Chondrocyte (in vitro differentiated cells): Measurements from ENCODE around the gene AP3B2. TPM values are rescaled to one million over a fixed set of nuclear protein-coding genes. Genes with fewer than 3 reads are reported as not detected.

Experiments used
- DNase-seq: peaks from one replicate; pipeline ENCODE4 v3.0.0; 2021; ENCODE audit warnings: mixed read lengths, low spot score
- H3K27ac Mint-ChIP-seq: one replicate; pipeline ENCODE4 v1.8.0; 2021; ENCODE audit warnings: mild to moderate bottlenecking, moderate library complexity, mixed read lengths; ENCODE audit not compliant: unreplicated experiment
- H3K27me3 Mint-ChIP-seq: 2 replicates; pipeline ENCODE4 v1.8.0; 2021; ENCODE audit warnings: low read depth, mixed read lengths
- H3K36me3 Mint-ChIP-seq: 2 replicates; pipeline ENCODE4 v1.8.0; 2021; ENCODE audit warnings: low read depth, mixed read lengths
- H3K4me1 Mint-ChIP-seq: 2 replicates; pipeline ENCODE4 v1.8.0; 2021; ENCODE audit warnings: low read depth, mild to moderate bottlenecking, mixed read lengths
- H3K4me3 Mint-ChIP-seq: one replicate; pipeline ENCODE4 v1.8.0; 2021; ENCODE audit warnings: mild to moderate bottlenecking, moderate library complexity, mixed read lengths; ENCODE audit not compliant: unreplicated experiment
- H3K9me3 Mint-ChIP-seq: 2 replicates; pipeline ENCODE4 v1.8.0; 2021; ENCODE audit warnings: low read depth, mixed read lengths
- total RNA-seq: library from RNA; stranded (reverse); gene quantifications from 3 replicates; pipeline ENCODE4 v1.2.1, GENCODE V29; 2021
- TF ChIP-seq, protein P1 (sequence below): fragments of 200-600 bp; sonication (generic); IDR thresholded peaks from 2 replicates; pipeline ENCODE4 v1.5.0; 2021; ENCODE audit warnings: antibody characterized with exemption, mild to moderate bottlenecking, moderate library complexity

AP3B2 gene
- total RNA-seq, 1 donor from 2014 or later, result 0.80 TPM

- no peaks in the 10 kb centered on the region for H3K9me3 Mint-ChIP-seq
- peaks cover 3% of the 10 kb centered on the region for H3K4me1 Mint-ChIP-seq
- H3K27ac Mint-ChIP-seq, result no peak overlapping the region
- no peak for DNase-seq
- no peaks in the 10 kb centered on the region for H3K36me3 Mint-ChIP-seq
- H3K27me3 Mint-ChIP-seq, result peaks cover 73% of the 10 kb centered on the region
- TF ChIP-seq, protein P1, sequence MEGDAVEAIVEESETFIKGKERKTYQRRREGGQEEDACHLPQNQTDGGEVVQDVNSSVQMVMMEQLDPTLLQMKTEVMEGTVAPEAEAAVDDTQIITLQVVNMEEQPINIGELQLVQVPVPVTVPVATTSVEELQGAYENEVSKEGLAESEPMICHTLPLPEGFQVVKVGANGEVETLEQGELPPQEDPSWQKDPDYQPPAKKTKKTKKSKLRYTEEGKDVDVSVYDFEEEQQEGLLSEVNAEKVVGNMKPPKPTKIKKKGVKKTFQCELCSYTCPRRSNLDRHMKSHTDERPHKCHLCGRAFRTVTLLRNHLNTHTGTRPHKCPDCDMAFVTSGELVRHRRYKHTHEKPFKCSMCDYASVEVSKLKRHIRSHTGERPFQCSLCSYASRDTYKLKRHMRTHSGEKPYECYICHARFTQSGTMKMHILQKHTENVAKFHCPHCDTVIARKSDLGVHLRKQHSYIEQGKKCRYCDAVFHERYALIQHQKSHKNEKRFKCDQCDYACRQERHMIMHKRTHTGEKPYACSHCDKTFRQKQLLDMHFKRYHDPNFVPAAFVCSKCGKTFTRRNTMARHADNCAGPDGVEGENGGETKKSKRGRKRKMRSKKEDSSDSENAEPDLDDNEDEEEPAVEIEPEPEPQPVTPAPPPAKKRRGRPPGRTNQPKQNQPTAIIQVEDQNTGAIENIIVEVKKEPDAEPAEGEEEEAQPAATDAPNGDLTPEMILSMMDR, result no peak
- no peak overlapping the region for H3K4me3 Mint-ChIP-seq
These were observed 68.4 kb downstream of the AP3B2 start for GRCh38 chr15:82641129-82641798.

DNA sequence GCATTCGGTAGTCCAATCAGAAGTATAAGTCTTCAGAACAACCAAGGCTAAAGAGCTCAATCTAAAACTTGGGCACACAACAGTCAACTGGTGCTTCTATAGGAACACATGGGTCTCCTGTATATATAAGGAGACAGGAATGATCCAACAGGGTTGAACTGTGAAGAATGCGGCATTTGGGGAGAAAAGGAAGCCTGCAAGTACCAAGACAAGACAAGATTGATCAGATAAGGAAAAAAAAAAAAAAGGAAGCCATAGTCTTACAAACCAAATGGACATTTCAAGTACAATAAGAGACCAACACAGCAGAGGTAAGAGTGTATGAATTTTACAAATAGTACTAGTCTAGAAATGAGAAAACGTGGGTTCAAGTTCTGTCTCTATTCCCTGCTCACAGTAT is 69.0 kb downstream of the AP3B2 start:
- H3K27me3 Mint-ChIP-seq, result peaks cover 74% of the 10 kb centered on the region
- no peaks in the 10 kb centered on the region for H3K4me1 Mint-ChIP-seq
- H3K4me3 Mint-ChIP-seq, result no peak overlapping the region
- H3K36me3 Mint-ChIP-seq, result no peaks in the 10 kb centered on the region
- H3K9me3 Mint-ChIP-seq, result no peaks in the 10 kb centered on the region
- H3K27ac Mint-ChIP-seq, result no peak overlapping the region
- DNase-seq, result no peak
- TF ChIP-seq, protein P1, result no peak

DNA sequence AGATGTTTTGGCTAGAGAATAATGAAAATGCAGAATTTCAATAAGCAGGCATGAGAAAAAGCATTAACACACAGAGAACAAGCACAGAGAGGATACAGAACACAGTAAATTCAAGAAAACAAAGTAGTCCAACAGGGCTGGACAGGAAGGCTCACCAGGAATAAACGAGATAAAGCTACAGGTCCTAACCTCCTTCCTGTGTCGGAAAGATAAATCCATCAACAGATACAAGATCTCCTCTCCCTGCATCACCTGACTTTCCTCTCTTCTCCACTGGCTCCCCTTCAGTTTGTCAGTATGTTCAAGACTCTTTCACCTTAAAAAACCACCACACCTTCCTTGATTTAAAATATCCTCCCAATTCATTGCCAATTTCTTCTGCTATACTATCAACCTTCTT is 73.9 kb downstream of the AP3B2 start:
- Mint-ChIP-seq H3K27ac (no peak overlapping the region), H3K9me3 (no peaks in the 10 kb centered on the region), H3K4me3 (no peak overlapping the region), H3K27me3 (peaks cover 55% of the 10 kb centered on the region), H3K4me1 (no peaks in the 10 kb centered on the region), H3K36me3 (no peaks in the 10 kb centered on the region)
- no peak for DNase-seq
- TF ChIP-seq, protein P1, result no peak

- TF ChIP-seq, protein P1, result no peak
- Mint-ChIP-seq H3K36me3 (no peaks in the 10 kb centered on the region), H3K27me3 (peaks cover 16% of the 10 kb centered on the region), H3K9me3 (no peaks in the 10 kb centered on the region), H3K27ac (no peak overlapping the region), H3K4me3 (no peak overlapping the region), H3K4me1 (no peaks in the 10 kb centered on the region)
- no peak for DNase-seq
These were observed 79.6 kb downstream of the AP3B2 start for GRCh38 chr15:82630033-82630432.

GRCh38 chr15:82625136-82625535 is 84.5 kb downstream of the AP3B2 start:
- H3K27ac Mint-ChIP-seq, result no peak overlapping the region
- H3K9me3 Mint-ChIP-seq, result no peaks in the 10 kb centered on the region
- no peaks in the 10 kb centered on the region for H3K36me3 Mint-ChIP-seq
- H3K4me1 Mint-ChIP-seq, result no peaks in the 10 kb centered on the region
- H3K27me3 Mint-ChIP-seq, result peaks cover 4% of the 10 kb centered on the region
- TF ChIP-seq, protein P1, result no peak
- H3K4me3 Mint-ChIP-seq, result no peak overlapping the region
- DNase-seq, result no peak
